Ishikawa (cell line): ENCODE results near the gene HOXA4.

Experiments used
- CEBPB ChIP-seq: IDR thresholded peaks from 2 replicates; pipeline ENCODE4 v1.6.1; 2012
- EP300 ChIP-seq: IDR thresholded peaks from 2 replicates; pipeline ENCODE4 v1.6.1; 2012; ENCODE audit warnings: borderline replicate concordance
- FOXM1 ChIP-seq: IDR thresholded peaks from 2 replicates; pipeline ENCODE4 v1.6.1; 2012; ENCODE audit warnings: low read depth, borderline replicate concordance
- NFIC ChIP-seq: IDR thresholded peaks from 2 replicates; pipeline ENCODE4 v1.6.1; 2012
- RAD21 ChIP-seq: IDR thresholded peaks from 2 replicates; pipeline ENCODE4 v1.6.1; 2012; ENCODE audit warnings: low read depth
- YY1 ChIP-seq: IDR thresholded peaks from 2 replicates; pipeline ENCODE4 v1.6.1; 2012; ENCODE audit warnings: low read depth
- TF ChIP-seq, protein P1 (sequence below): IDR thresholded peaks from 2 replicates; pipeline ENCODE4 v1.6.1; 2012; ENCODE audit warnings: low read depth, mild to moderate bottlenecking

DNA sequence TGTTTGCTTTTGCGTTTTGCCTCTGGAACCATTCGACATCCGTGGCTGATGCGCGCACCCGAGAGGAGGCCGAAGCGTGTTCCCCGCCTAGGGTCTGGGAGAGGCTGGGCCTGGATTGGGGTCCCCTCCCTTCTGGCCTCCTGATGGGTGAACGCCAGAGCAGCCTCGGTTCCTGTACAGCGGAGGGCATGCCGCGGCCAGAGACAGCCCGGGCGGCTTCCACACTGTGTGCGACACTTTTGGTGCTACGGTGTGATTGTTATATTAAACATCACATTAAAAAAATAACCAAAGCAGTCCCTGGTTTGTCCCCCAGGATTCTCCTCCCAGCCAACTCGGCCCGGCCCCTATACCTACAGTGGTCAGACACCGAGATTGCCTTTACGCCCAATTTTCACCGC, 29.6 kb upstream of the HOXA4 start:
- TF ChIP-seq CEBPB (no peak), EP300 (no peak), RAD21 (no peak), YY1 (no peak), FOXM1 (no peak), NFIC (no peak)
- TF ChIP-seq, protein P1, sequence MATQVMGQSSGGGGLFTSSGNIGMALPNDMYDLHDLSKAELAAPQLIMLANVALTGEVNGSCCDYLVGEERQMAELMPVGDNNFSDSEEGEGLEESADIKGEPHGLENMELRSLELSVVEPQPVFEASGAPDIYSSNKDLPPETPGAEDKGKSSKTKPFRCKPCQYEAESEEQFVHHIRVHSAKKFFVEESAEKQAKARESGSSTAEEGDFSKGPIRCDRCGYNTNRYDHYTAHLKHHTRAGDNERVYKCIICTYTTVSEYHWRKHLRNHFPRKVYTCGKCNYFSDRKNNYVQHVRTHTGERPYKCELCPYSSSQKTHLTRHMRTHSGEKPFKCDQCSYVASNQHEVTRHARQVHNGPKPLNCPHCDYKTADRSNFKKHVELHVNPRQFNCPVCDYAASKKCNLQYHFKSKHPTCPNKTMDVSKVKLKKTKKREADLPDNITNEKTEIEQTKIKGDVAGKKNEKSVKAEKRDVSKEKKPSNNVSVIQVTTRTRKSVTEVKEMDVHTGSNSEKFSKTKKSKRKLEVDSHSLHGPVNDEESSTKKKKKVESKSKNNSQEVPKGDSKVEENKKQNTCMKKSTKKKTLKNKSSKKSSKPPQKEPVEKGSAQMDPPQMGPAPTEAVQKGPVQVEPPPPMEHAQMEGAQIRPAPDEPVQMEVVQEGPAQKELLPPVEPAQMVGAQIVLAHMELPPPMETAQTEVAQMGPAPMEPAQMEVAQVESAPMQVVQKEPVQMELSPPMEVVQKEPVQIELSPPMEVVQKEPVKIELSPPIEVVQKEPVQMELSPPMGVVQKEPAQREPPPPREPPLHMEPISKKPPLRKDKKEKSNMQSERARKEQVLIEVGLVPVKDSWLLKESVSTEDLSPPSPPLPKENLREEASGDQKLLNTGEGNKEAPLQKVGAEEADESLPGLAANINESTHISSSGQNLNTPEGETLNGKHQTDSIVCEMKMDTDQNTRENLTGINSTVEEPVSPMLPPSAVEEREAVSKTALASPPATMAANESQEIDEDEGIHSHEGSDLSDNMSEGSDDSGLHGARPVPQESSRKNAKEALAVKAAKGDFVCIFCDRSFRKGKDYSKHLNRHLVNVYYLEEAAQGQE: no peak
